Measurements from ENCODE around the gene GLIPR2.
"Not testable (repeated sequence)": the region's sequence is repeated elsewhere in the genome, so short reads cannot be mapped to it uniquely, and the experiment has no call there.

The GLIPR2 gene

GRCh38 chr9:36136272-36136893 is at the start of gene GLIPR2:
GLIPR2 (plus strand) TSS chr9:36136733; CDS start chr9:36136779, 46 bp downstream.
- peaks cover 24% of the 10 kb centered on the region for H3K4me1 ChIP-seq (ENCODE audit: control insufficient read depth, insufficient read depth, low read length)
- no peaks in the 10 kb centered on the region for H3K9me3 ChIP-seq (ENCODE audit: control insufficient read depth, insufficient read depth, low read length)
- no peaks in the 10 kb centered on the region for H3K36me3 ChIP-seq (ENCODE audit: control insufficient read depth, insufficient read depth, low read length)
- peak within 1 kb of the TSS; percentile 45 for H3K9ac ChIP-seq (ENCODE audit: low read depth, low read length)
- H3K4me3 ChIP-seq (ENCODE audit: low read depth, low read length) = peak within 1 kb of the TSS; percentile 80
- peaks cover 85% of the 10 kb centered on the region for H3K27me3 ChIP-seq (ENCODE audit: control insufficient read depth, insufficient read depth, low read length)
- H3K27ac ChIP-seq (ENCODE audit: low read depth, low read length) = no peak within 1 kb of the TSS

- peaks cover 12% of the 10 kb centered on the region for H3K36me3 ChIP-seq (ENCODE audit: control insufficient read depth, insufficient read depth, low read length)
- H3K4me1 ChIP-seq (ENCODE audit: control insufficient read depth, insufficient read depth, low read length) = peaks cover 14% of the 10 kb centered on the region
- H3K9me3 ChIP-seq (ENCODE audit: control insufficient read depth, insufficient read depth, low read length); H3K27ac ChIP-seq (ENCODE audit: low read depth, low read length); H3K27me3 ChIP-seq (ENCODE audit: control insufficient read depth, insufficient read depth, low read length); H3K9ac ChIP-seq (ENCODE audit: low read depth, low read length); H3K4me3 ChIP-seq (ENCODE audit: low read depth, low read length): not testable (repeated sequence)
These were observed 49.5 kb upstream of the GLIPR2 start for GRCh38 chr9:36087054-36087453.

- Histone ChIP-seq H3K36me3 (ENCODE audit: control insufficient read depth, insufficient read depth, low read length) (peaks cover 12% of the 10 kb centered on the region), H3K9ac (ENCODE audit: low read depth, low read length) (no peak overlapping the region), H3K9me3 (ENCODE audit: control insufficient read depth, insufficient read depth, low read length) (no peaks in the 10 kb centered on the region; the same call in 1 of the 2 replicates), H3K27me3 (ENCODE audit: control insufficient read depth, insufficient read depth, low read length) (no peaks in the 10 kb centered on the region), H3K4me1 (ENCODE audit: control insufficient read depth, insufficient read depth, low read length) (peaks cover 21% of the 10 kb centered on the region), H3K4me3 (ENCODE audit: low read depth, low read length) (no peak overlapping the region), H3K27ac (ENCODE audit: low read depth, low read length) (no peak overlapping the region)
These were observed 48.5 kb upstream of the GLIPR2 start for GRCh38 chr9:36088020-36088419.

- Histone ChIP-seq H3K9me3 (ENCODE audit: control insufficient read depth, insufficient read depth, low read length) (no peaks in the 10 kb centered on the region; the same call in 1 of the 2 replicates), H3K4me1 (ENCODE audit: control insufficient read depth, insufficient read depth, low read length) (peaks cover 34% of the 10 kb centered on the region), H3K4me3 (ENCODE audit: low read depth, low read length) (no peak overlapping the region; the same call in 1 of the 2 replicates), H3K27ac (ENCODE audit: low read depth, low read length) (peak overlapping the region; percentile 56), H3K27me3 (ENCODE audit: control insufficient read depth, insufficient read depth, low read length) (no peaks in the 10 kb centered on the region), H3K36me3 (ENCODE audit: control insufficient read depth, insufficient read depth, low read length) (peaks cover 6% of the 10 kb centered on the region), H3K9ac (ENCODE audit: low read depth, low read length) (no peak overlapping the region; the same call in 1 of the 2 replicates)
These were observed 45.2 kb upstream of the GLIPR2 start for GRCh38 chr9:36091026-36091953.

GRCh38 chr9:36092014-36092413 is 44.5 kb upstream of the GLIPR2 start:
- Histone ChIP-seq H3K4me3 (ENCODE audit: low read depth, low read length) (no peak overlapping the region), H3K9ac (ENCODE audit: low read depth, low read length) (no peak overlapping the region), H3K27me3 (ENCODE audit: control insufficient read depth, insufficient read depth, low read length) (no peaks in the 10 kb centered on the region), H3K9me3 (ENCODE audit: control insufficient read depth, insufficient read depth, low read length) (no peaks in the 10 kb centered on the region; the same call in 1 of the 2 replicates), H3K4me1 (ENCODE audit: control insufficient read depth, insufficient read depth, low read length) (peaks cover 34% of the 10 kb centered on the region), H3K36me3 (ENCODE audit: control insufficient read depth, insufficient read depth, low read length) (no peaks in the 10 kb centered on the region), H3K27ac (ENCODE audit: low read depth, low read length) (peak overlapping the region; percentile 56)

- Histone ChIP-seq H3K9me3 (ENCODE audit: control insufficient read depth, insufficient read depth, low read length) (no peaks in the 10 kb centered on the region), H3K27me3 (ENCODE audit: control insufficient read depth, insufficient read depth, low read length) (no peaks in the 10 kb centered on the region), H3K27ac (ENCODE audit: low read depth, low read length) (peak overlapping the region; percentile 68), H3K36me3 (ENCODE audit: control insufficient read depth, insufficient read depth, low read length) (no peaks in the 10 kb centered on the region), H3K9ac (ENCODE audit: low read depth, low read length) (no peak overlapping the region), H3K4me1 (ENCODE audit: control insufficient read depth, insufficient read depth, low read length) (peaks cover 34% of the 10 kb centered on the region), H3K4me3 (ENCODE audit: low read depth, low read length) (no peak overlapping the region)
These were observed 43.9 kb upstream of the GLIPR2 start for GRCh38 chr9:36092509-36093215.

- Histone ChIP-seq H3K36me3 (ENCODE audit: control insufficient read depth, insufficient read depth, low read length) (no peaks in the 10 kb centered on the region), H3K4me3 (ENCODE audit: low read depth, low read length) (peak overlapping the region; percentile 11; the same call in 1 of the 2 replicates), H3K27me3 (ENCODE audit: control insufficient read depth, insufficient read depth, low read length) (no peaks in the 10 kb centered on the region), H3K9me3 (ENCODE audit: control insufficient read depth, insufficient read depth, low read length) (no peaks in the 10 kb centered on the region), H3K27ac (ENCODE audit: low read depth, low read length) (peak overlapping the region; percentile 68), H3K4me1 (ENCODE audit: control insufficient read depth, insufficient read depth, low read length) (peaks cover 34% of the 10 kb centered on the region), H3K9ac (ENCODE audit: low read depth, low read length) (no peak overlapping the region)
These were observed 43.1 kb upstream of the GLIPR2 start for GRCh38 chr9:36093384-36093783.

GRCh38 chr9:36099718-36100117 is 36.8 kb upstream of the GLIPR2 start:
- Histone ChIP-seq H3K36me3 (ENCODE audit: control insufficient read depth, insufficient read depth, low read length) (no peaks in the 10 kb centered on the region), H3K4me3 (ENCODE audit: low read depth, low read length) (no peak overlapping the region), H3K9ac (ENCODE audit: low read depth, low read length) (no peak overlapping the region), H3K27ac (ENCODE audit: low read depth, low read length) (peak overlapping the region; percentile 44), H3K9me3 (ENCODE audit: control insufficient read depth, insufficient read depth, low read length) (no peaks in the 10 kb centered on the region), H3K27me3 (ENCODE audit: control insufficient read depth, insufficient read depth, low read length) (no peaks in the 10 kb centered on the region), H3K4me1 (ENCODE audit: control insufficient read depth, insufficient read depth, low read length) (peaks cover 17% of the 10 kb centered on the region)

GRCh38 chr9:36100532-36100931 is 36.0 kb upstream of the GLIPR2 start:
- Histone ChIP-seq H3K27ac (ENCODE audit: low read depth, low read length) (peak overlapping the region; percentile 52), H3K9ac (ENCODE audit: low read depth, low read length) (no peak overlapping the region), H3K27me3 (ENCODE audit: control insufficient read depth, insufficient read depth, low read length) (no peaks in the 10 kb centered on the region), H3K36me3 (ENCODE audit: control insufficient read depth, insufficient read depth, low read length) (no peaks in the 10 kb centered on the region), H3K4me3 (ENCODE audit: low read depth, low read length) (no peak overlapping the region), H3K4me1 (ENCODE audit: control insufficient read depth, insufficient read depth, low read length) (peaks cover 17% of the 10 kb centered on the region), H3K9me3 (ENCODE audit: control insufficient read depth, insufficient read depth, low read length) (no peaks in the 10 kb centered on the region)

GRCh38 chr9:36101916-36102741 is 34.4 kb upstream of the GLIPR2 start:
- Histone ChIP-seq H3K9ac (ENCODE audit: low read depth, low read length) (no peak overlapping the region), H3K4me1 (ENCODE audit: control insufficient read depth, insufficient read depth, low read length) (peaks cover 17% of the 10 kb centered on the region), H3K36me3 (ENCODE audit: control insufficient read depth, insufficient read depth, low read length) (no peaks in the 10 kb centered on the region), H3K9me3 (ENCODE audit: control insufficient read depth, insufficient read depth, low read length) (no peaks in the 10 kb centered on the region), H3K4me3 (ENCODE audit: low read depth, low read length) (no peak overlapping the region), H3K27ac (ENCODE audit: low read depth, low read length) (peak overlapping the region; percentile 52), H3K27me3 (ENCODE audit: control insufficient read depth, insufficient read depth, low read length) (no peaks in the 10 kb centered on the region)
